ENCODE results near the gene CRY2. TPM values are rescaled to one million over a fixed set of nuclear protein-coding genes. Genes with fewer than 3 reads are reported as not detected.

Gene CRY2
- total RNA-seq, 4 donors from 2014 or later: 42.2 to 73.6 (median 50.2) TPM

- Histone ChIP-seq H3K27ac (no peak overlapping the region), H3K36me3 (peaks cover 0 to 30% (median 11%) of the 10 kb centered on the region in 4 donors), H3K4me3 (no peak overlapping the region), H3K27me3 (no peaks in the 10 kb centered on the region), H3K4me1 (peaks cover 11 to 21% (median 13%) of the 10 kb centered on the region in 4 donors), H3K9me3 (no peaks in the 10 kb centered on the region)
- WGBS, 2 donors (ENCODE audit: low coverage in 1 of 2): 85% methylated on average over 9 of the region's 13 CpGs; no CpG with 5 or more reads in 1 of the 2 donors
- DNase-seq: no peak
- intact Hi-C loops (cut with DNase I; ENCODE audit: low total_unique reads): no loop called here
- TF ChIP-seq EP300 (IDR thresholded peaks at IDR 0.05; ENCODE audit: low read depth): no peak
- TF ChIP-seq POLR2AphosphoS5 (IDR thresholded peaks at IDR 0.05): no peak
- TF ChIP-seq CTCF (IDR thresholded peaks at IDR 0.05): no peak
- TF ChIP-seq POLR2A (IDR thresholded peaks at IDR 0.05): no peak
- in situ Hi-C loops (cut with MboI; ENCODE audit: low pct_ligation_motif_present in 1 of 4, low pct_unique_long_range_greater_than_20kb in 1 of 4, low sequenced_read_pairs in 3 of 4): loop anchor here in 1 of 4 donors (10.0 kb wide), 1 partner anchor 61 kb away; no protein-coding TSS in a partner anchor
These were observed 68.2 kb downstream of the CRY2 start for GRCh38 chr11:45915446-45915845.

- peaks cover 13% of the 10 kb centered on the region for H3K27me3 ChIP-seq
- peak; percentile 31 for DNase-seq
- H3K9me3 ChIP-seq: no peaks in the 10 kb centered on the region
- peak overlapping the region; percentile 88 to 97 (median 92) for H3K27ac ChIP-seq
- TF ChIP-seq POLR2AphosphoS5 (IDR thresholded peaks at IDR 0.05) (no peak), CTCF (IDR thresholded peaks at IDR 0.05) (no peak), POLR2A (IDR thresholded peaks at IDR 0.05) (no peak), EP300 (IDR thresholded peaks at IDR 0.05; ENCODE audit: low read depth) (no peak)
- peak overlapping the region; percentile 46 to 93 (median 84) for H3K4me3 ChIP-seq
- in situ Hi-C loops (cut with MboI; ENCODE audit: low pct_ligation_motif_present in 1 of 4, low pct_unique_long_range_greater_than_20kb in 1 of 4, low sequenced_read_pairs in 3 of 4) (loop anchor here in 1 of 4 donors (10.0 kb wide), 1 partner anchor 62 kb away; no protein-coding TSS in a partner anchor), intact Hi-C loops (cut with DNase I; ENCODE audit: low total_unique reads) (no loop called here)
- 3% methylated on average over 15 of the region's 16 CpGs; no CpG with 5 or more reads in 1 of the 2 donors for WGBS, 2 donors (ENCODE audit: low coverage in 1 of 2)
- H3K4me1 ChIP-seq: peaks cover 17 to 28% (median 19%) of the 10 kb centered on the region in 4 donors
- peaks cover 0 to 27% (median 9%) of the 10 kb centered on the region in 4 donors for H3K36me3 ChIP-seq
These were observed 70.0 kb downstream of the CRY2 start for GRCh38 chr11:45917286-45917622.

GRCh38 chr11:45917623-45918330 lies 70.5 kb downstream of the CRY2 start, which contains the start of gene PEX16:
TSS of gene PEX16 (minus strand) at chr11:45917877. CDS start at chr11:45917811, 66 bp downstream.
- peaks cover 0 to 22% (median 6%) of the 10 kb centered on the region in 4 donors for H3K36me3 ChIP-seq
- in situ Hi-C loops (cut with MboI; ENCODE audit: low pct_ligation_motif_present in 1 of 4, low pct_unique_long_range_greater_than_20kb in 1 of 4, low sequenced_read_pairs in 3 of 4) (loop anchor here in 1 of 4 donors (10.0 kb wide), 1 partner anchor 63 kb away; no protein-coding TSS in a partner anchor), intact Hi-C loops (cut with DNase I; ENCODE audit: low total_unique reads) (loop anchor here (2.0 kb wide), 1 partner anchor 75 kb away; no protein-coding TSS in a partner anchor)
- H3K4me1 ChIP-seq: peaks cover 21 to 34% (median 23%) of the 10 kb centered on the region in 4 donors
- no peaks in the 10 kb centered on the region for H3K9me3 ChIP-seq
- 0% methylated on average over 45 of the region's 45 CpGs; no CpG with 5 or more reads in 1 of the 2 donors for WGBS, 2 donors (ENCODE audit: low coverage in 1 of 2)
- H3K27ac ChIP-seq: peak within 1 kb of the TSS; percentile 88 to 97 (median 92)
- no peak for TF ChIP-seq EP300 (IDR thresholded peaks at IDR 0.05; ENCODE audit: low read depth)
- TF ChIP-seq POLR2A (IDR thresholded peaks at IDR 0.05): peak; percentile 86
- peak; percentile 82 to 95 (median 93) for TF ChIP-seq POLR2AphosphoS5 (IDR thresholded peaks at IDR 0.05)
- TF ChIP-seq CTCF (IDR thresholded peaks at IDR 0.05): no peak
- H3K4me3 ChIP-seq: peak within 1 kb of the TSS; percentile 46 to 93 (median 84)
- DNase-seq: peak; percentile 97
- H3K27me3 ChIP-seq: peaks cover 18% of the 10 kb centered on the region

GRCh38 chr11:45918331-45918941 lies 71.2 kb downstream of the CRY2 start:
- peak; percentile 59 for TF ChIP-seq POLR2A (IDR thresholded peaks at IDR 0.05)
- TF ChIP-seq POLR2AphosphoS5 (IDR thresholded peaks at IDR 0.05): peak; percentile 91 to 93 (median 91)
- TF ChIP-seq EP300 (IDR thresholded peaks at IDR 0.05; ENCODE audit: low read depth): no peak
- TF ChIP-seq CTCF (IDR thresholded peaks at IDR 0.05): no peak
- H3K4me3 ChIP-seq: peak overlapping the region; percentile 46 to 93 (median 84)
- WGBS, 2 donors (ENCODE audit: low coverage in 1 of 2): 0% methylated on average over 38 of the region's 38 CpGs; no CpG with 5 or more reads in 1 of the 2 donors
- in situ Hi-C loops (cut with MboI; ENCODE audit: low pct_ligation_motif_present in 1 of 4, low pct_unique_long_range_greater_than_20kb in 1 of 4, low sequenced_read_pairs in 3 of 4): loop anchor here in 1 of 4 donors (10.0 kb wide), 1 partner anchor 64 kb away; no protein-coding TSS in a partner anchor
- peaks cover 0 to 17% (median 4%) of the 10 kb centered on the region in 4 donors for H3K36me3 ChIP-seq
- H3K27ac ChIP-seq: peak overlapping the region; percentile 88 to 97 (median 92)
- DNase-seq: peak; percentile 90
- intact Hi-C loops (cut with DNase I; ENCODE audit: low total_unique reads): loop anchor here (2.0 kb wide), 1 partner anchor 76 kb away; no protein-coding TSS in a partner anchor
- H3K27me3 ChIP-seq: peaks cover 25% of the 10 kb centered on the region
- no peaks in the 10 kb centered on the region for H3K9me3 ChIP-seq
- H3K4me1 ChIP-seq: peaks cover 21 to 39% (median 29%) of the 10 kb centered on the region in 4 donors
